CD4-positive, alpha-beta T cell treated with Interleukin-10 for 1 hour (primary cell): ENCODE results near the gene ENTPD6.
"Not testable (repeated sequence)": the region's sequence is repeated elsewhere in the genome, so short reads cannot be mapped to it uniquely, and the experiment has no call there.

Source experiments
- DNase-seq: peaks from one replicate; pipeline ENCODE4 v3.0.0-alpha.2; 2020

The ENTPD6 gene

GRCh38 chr20:25195014-25195961, at the start of gene ENTPD6:
Gene ENTPD6 (plus strand): TSS chr20:25195712. CDS start chr20:25206537, 10,825 bp downstream.
- peak; percentile 95 for DNase-seq

- no peak for DNase-seq
These were observed 48.5 kb upstream of the ENTPD6 start for GRCh38 chr20:25146976-25147375.

- no peak for DNase-seq
These were observed 47.8 kb upstream of the ENTPD6 start for GRCh38 chr20:25147716-25148115.

- peak; percentile 61 for DNase-seq
These were observed 47.1 kb upstream of the ENTPD6 start for GRCh38 chr20:25148181-25148981.

GRCh38 chr20:25148982-25149846, 46.3 kb upstream of the ENTPD6 start:
- no peak for DNase-seq

- DNase-seq = no peak
These were observed 45.5 kb upstream of the ENTPD6 start for GRCh38 chr20:25150016-25150415.

GRCh38 chr20:25158043-25158442, 37.5 kb upstream of the ENTPD6 start:
- no peak for DNase-seq

- no peak for DNase-seq
These were observed 35.0 kb upstream of the ENTPD6 start for GRCh38 chr20:25160467-25160866.

- no peak for DNase-seq
These were observed 34.6 kb upstream of the ENTPD6 start for GRCh38 chr20:25160897-25161296.

GRCh38 chr20:25165128-25165527, 30.4 kb upstream of the ENTPD6 start:
- DNase-seq = no peak

- not testable (repeated sequence) for DNase-seq
These were observed 29.3 kb upstream of the ENTPD6 start for GRCh38 chr20:25166105-25166782.

GRCh38 chr20:25173321-25173720, 22.2 kb upstream of the ENTPD6 start:
- DNase-seq = no peak

- no peak for DNase-seq
These were observed 21.6 kb upstream of the ENTPD6 start for GRCh38 chr20:25173886-25174308.

- DNase-seq = no peak
These were observed 19.3 kb upstream of the ENTPD6 start for GRCh38 chr20:25176184-25176583.

- no peak for DNase-seq
These were observed 17.6 kb upstream of the ENTPD6 start for GRCh38 chr20:25177890-25178321.

- DNase-seq = peak; percentile 58
These were observed 16.7 kb upstream of the ENTPD6 start for GRCh38 chr20:25178563-25179438.

- DNase-seq = no peak
These were observed 15.9 kb upstream of the ENTPD6 start for GRCh38 chr20:25179439-25180089.

- DNase-seq = not testable (repeated sequence)
These were observed 11.1 kb upstream of the ENTPD6 start for GRCh38 chr20:25184391-25184790.

- no peak for DNase-seq
These were observed 8.3 kb upstream of the ENTPD6 start for GRCh38 chr20:25187220-25187619.

- DNase-seq = no peak
These were observed 7.9 kb upstream of the ENTPD6 start for GRCh38 chr20:25187635-25188034.
